Measurements from ENCODE around the gene JADE3.

JADE3 gene

DNA sequence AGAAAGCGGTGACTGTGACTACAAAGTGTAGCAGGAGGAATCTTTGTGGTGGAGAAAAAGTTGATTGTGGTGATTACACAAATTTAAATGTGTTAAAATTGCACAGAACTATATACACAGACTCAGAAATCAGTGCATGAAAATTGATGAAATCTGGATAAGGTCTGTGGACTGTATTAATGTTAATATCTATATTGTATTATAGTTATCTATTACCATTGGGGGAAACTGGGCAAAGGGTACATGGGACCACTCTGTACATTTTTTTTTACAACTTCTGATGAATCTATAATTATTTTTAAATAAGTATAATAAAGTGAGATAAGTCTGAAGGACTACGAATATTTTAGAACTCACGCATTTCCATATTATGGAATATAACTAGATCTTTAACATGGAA, 1.8 kb upstream of the JADE3 start:
- H3K9ac ChIP-seq (ENCODE audit: low read length): no peak overlapping the region

GRCh38 chrX:46912603-46913491, 626 bp downstream of the JADE3 start:
- Histone ChIP-seq H3K27me3 (ENCODE audit: control insufficient read depth, insufficient read depth, low read length) (no peaks in the 10 kb centered on the region), H3K4me1 (ENCODE audit: control insufficient read depth, low read depth, low read length) (no peaks in the 10 kb centered on the region), H3K4me3 (ENCODE audit: low read length) (peak overlapping the region; percentile 70), H3K36me3 (ENCODE audit: control insufficient read depth, low read depth, low read length) (no peaks in the 10 kb centered on the region), H3K9me3 (ENCODE audit: control insufficient read depth, low read depth, low read length) (peaks cover 16% of the 10 kb centered on the region), H3K9ac (ENCODE audit: low read length) (peak overlapping the region; percentile 73), H3K27ac (ENCODE audit: low read length) (no peak overlapping the region)

More for the DNA sequence above, 1.8 kb upstream of the JADE3 start:
- H3K4me3 ChIP-seq (ENCODE audit: low read length): no peak overlapping the region
- H3K36me3 ChIP-seq (ENCODE audit: control insufficient read depth, low read depth, low read length): no peaks in the 10 kb centered on the region
- H3K27me3 ChIP-seq (ENCODE audit: control insufficient read depth, insufficient read depth, low read length): no peaks in the 10 kb centered on the region
- no peaks in the 10 kb centered on the region for H3K4me1 ChIP-seq (ENCODE audit: control insufficient read depth, low read depth, low read length)
- H3K27ac ChIP-seq (ENCODE audit: low read length): no peak overlapping the region
- peaks cover 10% of the 10 kb centered on the region for H3K9me3 ChIP-seq (ENCODE audit: control insufficient read depth, low read depth, low read length)

- H3K9ac ChIP-seq (ENCODE audit: low read length): peak overlapping the region; percentile 73
- H3K27ac ChIP-seq (ENCODE audit: low read length): no peak overlapping the region
- H3K4me3 ChIP-seq (ENCODE audit: low read length): peak overlapping the region; percentile 70
- H3K36me3 ChIP-seq (ENCODE audit: control insufficient read depth, low read depth, low read length): no peaks in the 10 kb centered on the region
- no peaks in the 10 kb centered on the region for H3K27me3 ChIP-seq (ENCODE audit: control insufficient read depth, insufficient read depth, low read length)
- peaks cover 14% of the 10 kb centered on the region for H3K9me3 ChIP-seq (ENCODE audit: control insufficient read depth, low read depth, low read length)
- H3K4me1 ChIP-seq (ENCODE audit: control insufficient read depth, low read depth, low read length): no peaks in the 10 kb centered on the region
Observed at GRCh38 chrX:46913667-46914066, 1.4 kb downstream of the JADE3 start.

- no peaks in the 10 kb centered on the region for H3K4me1 ChIP-seq (ENCODE audit: control insufficient read depth, low read depth, low read length)
- H3K27me3 ChIP-seq (ENCODE audit: control insufficient read depth, insufficient read depth, low read length): no peaks in the 10 kb centered on the region
- no peak overlapping the region for H3K4me3 ChIP-seq (ENCODE audit: low read length)
- no peak overlapping the region for H3K27ac ChIP-seq (ENCODE audit: low read length)
- peaks cover 13% of the 10 kb centered on the region for H3K9me3 ChIP-seq (ENCODE audit: control insufficient read depth, low read depth, low read length)
- H3K9ac ChIP-seq (ENCODE audit: low read length): no peak overlapping the region
- H3K36me3 ChIP-seq (ENCODE audit: control insufficient read depth, low read depth, low read length): no peaks in the 10 kb centered on the region
Observed at GRCh38 chrX:46916273-46916672, 4.1 kb downstream of the JADE3 start.

- Histone ChIP-seq H3K27ac (ENCODE audit: low read length) (no peak overlapping the region), H3K36me3 (ENCODE audit: control insufficient read depth, low read depth, low read length) (no peaks in the 10 kb centered on the region), H3K27me3 (ENCODE audit: control insufficient read depth, insufficient read depth, low read length) (no peaks in the 10 kb centered on the region), H3K9me3 (ENCODE audit: control insufficient read depth, low read depth, low read length) (peaks cover 13% of the 10 kb centered on the region), H3K4me3 (ENCODE audit: low read length) (no peak overlapping the region), H3K9ac (ENCODE audit: low read length) (no peak overlapping the region), H3K4me1 (ENCODE audit: control insufficient read depth, low read depth, low read length) (no peaks in the 10 kb centered on the region)
Observed at GRCh38 chrX:46917622-46918021, 5.4 kb downstream of the JADE3 start.

DNA sequence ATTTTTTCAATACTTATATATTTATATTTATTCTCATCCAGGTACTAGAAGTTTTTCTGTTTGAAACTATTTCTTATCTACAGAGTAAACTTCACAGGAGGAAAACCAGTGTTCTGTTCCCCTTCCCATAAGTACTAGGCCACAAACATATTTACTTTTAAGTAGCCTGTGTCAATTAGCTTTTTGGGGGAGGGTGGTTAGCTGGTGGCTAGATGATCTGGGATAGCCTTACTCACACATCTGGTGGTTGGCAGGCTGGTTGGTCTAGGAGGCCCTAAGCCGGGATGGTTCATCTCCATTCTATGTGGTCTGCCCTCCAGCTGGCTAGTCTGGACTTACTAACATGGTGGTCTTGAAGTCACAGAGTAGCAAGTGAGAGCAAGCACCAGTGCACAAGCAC, 6.2 kb downstream of the JADE3 start:
- Histone ChIP-seq H3K9ac (ENCODE audit: low read length) (no peak overlapping the region), H3K27ac (ENCODE audit: low read length) (no peak overlapping the region), H3K36me3 (ENCODE audit: control insufficient read depth, low read depth, low read length) (no peaks in the 10 kb centered on the region), H3K4me1 (ENCODE audit: control insufficient read depth, low read depth, low read length) (no peaks in the 10 kb centered on the region), H3K4me3 (ENCODE audit: low read length) (no peak overlapping the region), H3K27me3 (ENCODE audit: control insufficient read depth, insufficient read depth, low read length) (no peaks in the 10 kb centered on the region), H3K9me3 (ENCODE audit: control insufficient read depth, low read depth, low read length) (peaks cover 13% of the 10 kb centered on the region)

GRCh38 chrX:46920235-46920634, 8.0 kb downstream of the JADE3 start:
- Histone ChIP-seq H3K4me1 (ENCODE audit: control insufficient read depth, low read depth, low read length) (no peaks in the 10 kb centered on the region), H3K9me3 (ENCODE audit: control insufficient read depth, low read depth, low read length) (peaks cover 15% of the 10 kb centered on the region), H3K36me3 (ENCODE audit: control insufficient read depth, low read depth, low read length) (no peaks in the 10 kb centered on the region), H3K9ac (ENCODE audit: low read length) (no peak overlapping the region), H3K27me3 (ENCODE audit: control insufficient read depth, insufficient read depth, low read length) (no peaks in the 10 kb centered on the region), H3K27ac (ENCODE audit: low read length) (no peak overlapping the region), H3K4me3 (ENCODE audit: low read length) (no peak overlapping the region)

- Histone ChIP-seq H3K9ac (ENCODE audit: low read length) (no peak overlapping the region), H3K27ac (ENCODE audit: low read length) (no peak overlapping the region), H3K27me3 (ENCODE audit: control insufficient read depth, insufficient read depth, low read length) (no peaks in the 10 kb centered on the region), H3K4me3 (ENCODE audit: low read length) (no peak overlapping the region), H3K9me3 (ENCODE audit: control insufficient read depth, low read depth, low read length) (peaks cover 14% of the 10 kb centered on the region), H3K4me1 (ENCODE audit: control insufficient read depth, low read depth, low read length) (no peaks in the 10 kb centered on the region), H3K36me3 (ENCODE audit: control insufficient read depth, low read depth, low read length) (no peaks in the 10 kb centered on the region)
Observed at GRCh38 chrX:46922611-46923010, 10.4 kb downstream of the JADE3 start.

GRCh38 chrX:46927718-46928117, 15.5 kb downstream of the JADE3 start:
- Histone ChIP-seq H3K9me3 (ENCODE audit: control insufficient read depth, low read depth, low read length) (peaks cover 13% of the 10 kb centered on the region), H3K4me3 (ENCODE audit: low read length) (no peak overlapping the region), H3K36me3 (ENCODE audit: control insufficient read depth, low read depth, low read length) (no peaks in the 10 kb centered on the region), H3K27ac (ENCODE audit: low read length) (no peak overlapping the region), H3K27me3 (ENCODE audit: control insufficient read depth, insufficient read depth, low read length) (no peaks in the 10 kb centered on the region), H3K4me1 (ENCODE audit: control insufficient read depth, low read depth, low read length) (no peaks in the 10 kb centered on the region), H3K9ac (ENCODE audit: low read length) (no peak overlapping the region)

GRCh38 chrX:46929439-46930261, 17.4 kb downstream of the JADE3 start:
- peaks cover 13% of the 10 kb centered on the region for H3K9me3 ChIP-seq (ENCODE audit: control insufficient read depth, low read depth, low read length)
- H3K9ac ChIP-seq (ENCODE audit: low read length): no peak overlapping the region
- H3K36me3 ChIP-seq (ENCODE audit: control insufficient read depth, low read depth, low read length): no peaks in the 10 kb centered on the region
- no peaks in the 10 kb centered on the region for H3K4me1 ChIP-seq (ENCODE audit: control insufficient read depth, low read depth, low read length)
- H3K4me3 ChIP-seq (ENCODE audit: low read length): no peak overlapping the region
- H3K27me3 ChIP-seq (ENCODE audit: control insufficient read depth, insufficient read depth, low read length): no peaks in the 10 kb centered on the region
- no peak overlapping the region for H3K27ac ChIP-seq (ENCODE audit: low read length)

DNA sequence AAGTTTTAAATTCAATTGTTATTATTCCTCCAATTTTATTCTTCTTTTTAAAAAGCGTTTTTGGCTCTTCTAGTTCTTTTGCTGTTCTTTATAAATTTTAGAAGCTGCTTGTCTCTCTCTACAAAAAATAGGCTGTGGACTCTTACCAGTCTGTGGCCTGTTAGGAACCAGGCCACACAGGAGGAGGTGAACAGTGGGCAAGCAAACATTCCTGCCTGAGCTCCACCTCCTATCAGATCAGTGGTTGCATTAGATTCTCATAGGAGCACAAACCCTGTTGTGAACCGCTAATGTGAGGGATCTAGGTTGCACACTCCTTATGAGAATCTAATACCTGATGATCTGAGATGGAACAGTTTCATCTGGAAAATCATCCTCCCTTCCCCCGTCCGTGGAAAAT, 23.1 kb downstream of the JADE3 start:
- Histone ChIP-seq H3K9ac (ENCODE audit: low read length) (no peak overlapping the region), H3K4me3 (ENCODE audit: low read length) (no peak overlapping the region), H3K27ac (ENCODE audit: low read length) (no peak overlapping the region)

More for the DNA sequence above, 23.1 kb downstream of the JADE3 start:
- Histone ChIP-seq H3K4me1 (ENCODE audit: control insufficient read depth, low read depth, low read length) (no peaks in the 10 kb centered on the region), H3K27me3 (ENCODE audit: control insufficient read depth, insufficient read depth, low read length) (no peaks in the 10 kb centered on the region), H3K9me3 (ENCODE audit: control insufficient read depth, low read depth, low read length) (peaks cover 6% of the 10 kb centered on the region), H3K36me3 (ENCODE audit: control insufficient read depth, low read depth, low read length) (no peaks in the 10 kb centered on the region)
